Measurements from ENCODE around the gene VASN.

DNA sequence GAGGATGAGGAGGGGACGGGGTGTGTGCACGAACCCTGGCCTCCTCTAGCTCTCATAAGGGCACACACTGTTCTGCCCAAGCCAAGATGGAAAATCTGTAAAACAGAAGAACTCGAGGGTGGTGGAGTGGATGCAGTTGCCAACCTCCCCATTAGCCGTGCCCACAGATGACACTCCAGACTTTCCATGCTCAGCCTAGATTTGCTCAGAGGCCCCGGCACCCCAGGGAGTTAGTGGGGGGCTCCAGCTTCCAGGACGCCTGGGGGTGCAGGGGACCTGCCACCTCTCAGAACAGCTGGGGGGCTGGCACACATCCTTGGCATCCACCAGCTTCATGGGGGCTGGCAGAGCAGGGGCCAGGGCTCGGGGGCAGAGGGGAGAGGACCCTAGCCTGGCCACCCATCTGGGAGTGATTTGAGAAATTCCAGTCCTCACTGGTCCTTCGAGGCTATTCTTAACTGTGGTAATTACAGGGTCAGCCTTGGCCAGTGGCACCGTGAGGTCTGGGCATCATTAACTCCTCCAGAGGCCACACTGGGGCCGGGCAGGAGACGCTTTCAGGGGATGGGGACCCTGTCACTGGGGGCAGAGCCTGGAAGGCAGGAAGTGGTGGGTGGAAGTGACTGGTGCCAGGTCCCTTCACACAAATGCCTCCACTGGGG, 14.3 kb downstream of the VASN start:
- TF ChIP-seq CTCF (IDR thresholded peaks at IDR 0.05) (no peak), POLR2A (IDR thresholded peaks at IDR 0.05) (no peak), POLR2AphosphoS5 (IDR thresholded peaks at IDR 0.05) (no peak)

Data from breast epithelium (tissue), 3 donors.